ENCODE measurements around the gene GLRA1. TPM values are rescaled to one million over a fixed set of nuclear protein-coding genes. Genes with fewer than 3 reads are reported as not detected.

The GLRA1 gene
- total and polyA plus RNA-seq, 2 experiments from 2014 or later, result not detected

- Histone ChIP-seq H3K4me3 (no peak overlapping the region), H3K27me3 (no peaks in the 10 kb centered on the region), H3K27ac (no peak overlapping the region), H3K36me3 (no peaks in the 10 kb centered on the region), H3K9me3 (ENCODE audit: low read depth) (no peaks in the 10 kb centered on the region), H3K4me1 (ENCODE audit: low read depth) (peaks cover 3% of the 10 kb centered on the region)
- DNase-seq (ENCODE audit: low read depth in 1 of 2, low spot score in 1 of 2), result no peak
- TF ChIP-seq CTCF (IDR thresholded peaks at IDR 0.05; ENCODE audit: low read depth, low read length), result no peak
Observed at GRCh38 chr5:151935135-151935695, 10.6 kb upstream of the GLRA1 start.

- no peak for DNase-seq (ENCODE audit: low read depth in 1 of 2, low spot score in 1 of 2)
- Histone ChIP-seq H3K9me3 (ENCODE audit: low read depth) (no peaks in the 10 kb centered on the region), H3K27me3 (peaks cover 4% of the 10 kb centered on the region), H3K27ac (no peak overlapping the region), H3K4me3 (no peak overlapping the region), H3K36me3 (no peaks in the 10 kb centered on the region), H3K4me1 (ENCODE audit: low read depth) (no peaks in the 10 kb centered on the region)
- TF ChIP-seq CTCF (IDR thresholded peaks at IDR 0.05; ENCODE audit: low read depth, low read length), result no peak
Observed at GRCh38 chr5:151931260-151931659, 6.6 kb upstream of the GLRA1 start.

GRCh38 chr5:151926188-151926587 is 1.5 kb upstream of the GLRA1 start:
- Histone ChIP-seq H3K4me1 (ENCODE audit: low read depth) (no peaks in the 10 kb centered on the region), H3K27me3 (peaks cover 36% of the 10 kb centered on the region), H3K27ac (no peak overlapping the region), H3K36me3 (no peaks in the 10 kb centered on the region), H3K9me3 (ENCODE audit: low read depth) (no peaks in the 10 kb centered on the region), H3K4me3 (no peak overlapping the region)
- DNase-seq (ENCODE audit: low read depth in 1 of 2, low spot score in 1 of 2), result no peak
- TF ChIP-seq CTCF (IDR thresholded peaks at IDR 0.05; ENCODE audit: low read depth, low read length), result no peak

GRCh38 chr5:151925340-151925739 is 689 bp upstream of the GLRA1 start:
- H3K27me3 ChIP-seq, result peaks cover 37% of the 10 kb centered on the region
- no peaks in the 10 kb centered on the region for H3K36me3 ChIP-seq
- no peak overlapping the region for H3K27ac ChIP-seq
- no peaks in the 10 kb centered on the region for H3K4me1 ChIP-seq (ENCODE audit: low read depth)
- no peaks in the 10 kb centered on the region for H3K9me3 ChIP-seq (ENCODE audit: low read depth)
- no peak for DNase-seq (ENCODE audit: low read depth in 1 of 2, low spot score in 1 of 2)
- TF ChIP-seq CTCF (IDR thresholded peaks at IDR 0.05; ENCODE audit: low read depth, low read length), result no peak
- H3K4me3 ChIP-seq, result no peak overlapping the region

GRCh38 chr5:151923866-151924476 is 680 bp downstream of the GLRA1 start:
- H3K36me3 ChIP-seq, result no peaks in the 10 kb centered on the region
- DNase-seq (ENCODE audit: low read depth in 1 of 2, low spot score in 1 of 2), result peak; percentile 12 to 40
- H3K4me3 ChIP-seq, result no peak overlapping the region
- no peaks in the 10 kb centered on the region for H3K4me1 ChIP-seq (ENCODE audit: low read depth)
- no peaks in the 10 kb centered on the region for H3K9me3 ChIP-seq (ENCODE audit: low read depth)
- no peak overlapping the region for H3K27ac ChIP-seq
- TF ChIP-seq CTCF (IDR thresholded peaks at IDR 0.05; ENCODE audit: low read depth, low read length), result peak; percentile 39
- H3K27me3 ChIP-seq, result peaks cover 37% of the 10 kb centered on the region

All from cardiac muscle cell (in vitro differentiated cells and primary cell).